SK-N-SH treated with all-trans-retinoic acid at 6 μM for 48 hours (cell line): ENCODE data around the gene POLG.

ENCODE experiments used
- ATAC-seq: fragments of 200-7000 bp; cut with Tn5 transposase; 3 replicates; pipeline ENCODE4 v1.9.1; 2020; ENCODE audit warnings: mild to moderate bottlenecking, moderate library complexity
- ARNTL ChIP-seq: fragments of 450-650 bp; formaldehyde crosslinking; IDR thresholded peaks from 2 replicates; pipeline ENCODE4 v1.5.0; 2020; ENCODE audit warnings: low read depth, mild to moderate bottlenecking, moderate library complexity, borderline replicate concordance
- BACH2 ChIP-seq: fragments of 250-450 bp; sonication (Bioruptor Pico); IDR thresholded peaks from 2 replicates; pipeline ENCODE4 v1.9.0; 2021; ENCODE audit warnings: mild to moderate bottlenecking, borderline replicate concordance
- CREB5 ChIP-seq: fragments of 250-450 bp; sonication (Bioruptor Pico); IDR thresholded peaks from 2 replicates; pipeline ENCODE4 v1.5.1; 2020; ENCODE audit warnings: low read depth, mild to moderate bottlenecking, moderate library complexity
- CSDC2 ChIP-seq: fragments of 250-450 bp; sonication (Bioruptor Pico); IDR thresholded peaks from 2 replicates; pipeline ENCODE4 v1.5.0; 2020; ENCODE audit warnings: mild to moderate bottlenecking, moderate library complexity
- ESRRG ChIP-seq: fragments of 250-450 bp; sonication (Bioruptor Pico); IDR thresholded peaks from 2 replicates; pipeline ENCODE4 v1.6.1; 2021; ENCODE audit warnings: mild to moderate bottlenecking
- GLIS3 ChIP-seq: fragments of 250-450 bp; sonication (Bioruptor Pico); IDR thresholded peaks from 2 replicates; pipeline ENCODE4 v1.5.0; 2020; ENCODE audit warnings: mild to moderate bottlenecking, moderate library complexity
- ISL1 ChIP-seq: fragments of 250-450 bp; sonication (Bioruptor Pico); IDR thresholded peaks from 2 replicates; pipeline ENCODE4 v2.1.2; 2022; ENCODE audit warnings: mild to moderate bottlenecking, moderate library complexity
- OSR1 ChIP-seq: fragments of 250-450 bp; sonication (Bioruptor Pico); IDR thresholded peaks from 2 replicates; pipeline ENCODE4 v1.8.0; 2022; ENCODE audit warnings: moderate library complexity, mild to moderate bottlenecking, inconsistent platforms
- PATZ1 ChIP-seq: fragments of 250-450 bp; sonication (Bioruptor Pico); IDR thresholded peaks from 2 replicates; pipeline ENCODE4 v1.8.0; 2020; ENCODE audit warnings: mild to moderate bottlenecking, moderate library complexity, borderline replicate concordance
- POU6F1 ChIP-seq: fragments of 250-450 bp; sonication (Bioruptor Pico); IDR thresholded peaks from 2 replicates; pipeline ENCODE4 v1.8.0; 2021; ENCODE audit warnings: low read depth, mild to moderate bottlenecking, moderate library complexity, borderline replicate concordance
- PPARA ChIP-seq: fragments of 250-450 bp; sonication (Bioruptor Pico); IDR thresholded peaks from 2 replicates; pipeline ENCODE4 v1.5.0; 2020; ENCODE audit warnings: mild to moderate bottlenecking, borderline replicate concordance
- RARB ChIP-seq: fragments of 250-450 bp; sonication (Bioruptor Pico); IDR thresholded peaks from 2 replicates; pipeline ENCODE4 v1.8.0; 2021; ENCODE audit warnings: mild to moderate bottlenecking, moderate library complexity
- SNAI2 ChIP-seq: fragments of 250-450 bp; sonication (Bioruptor Pico); IDR thresholded peaks from 2 replicates; pipeline ENCODE4 v1.5.0; 2020; ENCODE audit warnings: mild to moderate bottlenecking, moderate library complexity
- TOX ChIP-seq: fragments of 250-450 bp; sonication (Bioruptor Pico); IDR thresholded peaks from 2 replicates; pipeline ENCODE4 v1.8.0; 2021; ENCODE audit warnings: mild to moderate bottlenecking, moderate library complexity, borderline replicate concordance
- ZC3H10 ChIP-seq: fragments of 250-450 bp; sonication (Bioruptor Pico); IDR thresholded peaks from 2 replicates; pipeline ENCODE4 v1.5.1; 2021; ENCODE audit warnings: mild to moderate bottlenecking, moderate library complexity
- ZFP3 ChIP-seq: fragments of 250-450 bp; sonication (Bioruptor Pico); IDR thresholded peaks from 2 replicates; pipeline ENCODE4 v1.5.0; 2020; ENCODE audit warnings: mild to moderate bottlenecking, moderate library complexity
- ZFP30 ChIP-seq: fragments of 450-650 bp; formaldehyde crosslinking; IDR thresholded peaks from 2 replicates; pipeline ENCODE4 v1.5.0; 2022; ENCODE audit warnings: mild to moderate bottlenecking, moderate library complexity
- ZNF565 ChIP-seq: fragments of 450-650 bp; formaldehyde crosslinking; conservative IDR thresholded peaks from 2 replicates; pipeline ENCODE4 v1.5.0; 2020; ENCODE audit warnings: low read depth, mild to moderate bottlenecking, moderate library complexity
- TF ChIP-seq, protein P1 (sequence below): fragments of 250-450 bp; sonication (Bioruptor Pico); IDR thresholded peaks from 2 replicates; pipeline ENCODE4 v1.5.1; 2021; ENCODE audit warnings: mild to moderate bottlenecking, moderate library complexity
- TF ChIP-seq, protein P2 (sequence below): fragments of 250-450 bp; sonication (Bioruptor Pico); IDR thresholded peaks from 2 replicates; pipeline ENCODE4 v1.5.0; 2020; ENCODE audit warnings: mild to moderate bottlenecking, moderate library complexity

Gene POLG

DNA sequence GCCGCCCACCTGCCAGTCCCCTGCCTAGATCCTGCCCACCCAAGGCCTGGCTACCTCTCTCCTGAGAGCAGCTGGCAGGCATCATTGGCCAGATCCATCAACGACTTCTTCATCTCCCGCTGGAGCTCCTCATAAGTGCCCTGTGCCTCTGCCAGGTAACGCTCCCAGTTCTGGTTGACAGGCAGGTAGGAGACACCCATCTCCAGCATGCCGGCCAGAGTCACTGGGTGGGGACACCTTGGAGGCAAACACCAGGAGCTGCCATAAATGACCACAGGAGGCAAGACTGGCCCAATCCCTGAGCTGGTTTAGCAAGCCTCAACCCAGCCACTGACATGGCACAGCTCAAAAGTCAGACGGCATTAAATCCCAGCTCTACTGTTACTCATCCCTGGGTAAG is 7.5 kb downstream of the POLG start:
- no peak for TF ChIP-seq CREB5 (CRISPR knock-in tag)
- no peak for TF ChIP-seq ARNTL (CRISPR knock-in tag)
- no peak for TF ChIP-seq CSDC2
- no peak for TF ChIP-seq ZFP30 (CRISPR knock-in tag)
- no peak for TF ChIP-seq RARB (CRISPR knock-in tag)
- no peak for TF ChIP-seq TOX
- no peak for TF ChIP-seq POU6F1
- no peak for TF ChIP-seq ZFP3 (CRISPR knock-in tag)
- TF ChIP-seq BACH2 (CRISPR knock-in tag) = no peak
- no peak for TF ChIP-seq PPARA (CRISPR knock-in tag)
- TF ChIP-seq ESRRG (CRISPR knock-in tag) = no peak
- TF ChIP-seq, protein P1, sequence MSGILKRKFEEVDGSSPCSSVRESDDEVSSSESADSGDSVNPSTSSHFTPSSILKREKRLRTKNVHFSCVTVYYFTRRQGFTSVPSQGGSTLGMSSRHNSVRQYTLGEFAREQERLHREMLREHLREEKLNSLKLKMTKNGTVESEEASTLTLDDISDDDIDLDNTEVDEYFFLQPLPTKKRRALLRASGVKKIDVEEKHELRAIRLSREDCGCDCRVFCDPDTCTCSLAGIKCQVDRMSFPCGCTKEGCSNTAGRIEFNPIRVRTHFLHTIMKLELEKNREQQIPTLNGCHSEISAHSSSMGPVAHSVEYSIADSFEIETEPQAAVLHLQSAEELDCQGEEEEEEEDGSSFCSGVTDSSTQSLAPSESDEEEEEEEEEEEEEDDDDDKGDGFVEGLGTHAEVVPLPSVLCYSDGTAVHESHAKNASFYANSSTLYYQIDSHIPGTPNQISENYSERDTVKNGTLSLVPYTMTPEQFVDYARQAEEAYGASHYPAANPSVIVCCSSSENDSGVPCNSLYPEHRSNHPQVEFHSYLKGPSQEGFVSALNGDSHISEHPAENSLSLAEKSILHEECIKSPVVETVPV = no peak
- TF ChIP-seq GLIS3 (CRISPR knock-in tag) = no peak
- TF ChIP-seq, protein P2, sequence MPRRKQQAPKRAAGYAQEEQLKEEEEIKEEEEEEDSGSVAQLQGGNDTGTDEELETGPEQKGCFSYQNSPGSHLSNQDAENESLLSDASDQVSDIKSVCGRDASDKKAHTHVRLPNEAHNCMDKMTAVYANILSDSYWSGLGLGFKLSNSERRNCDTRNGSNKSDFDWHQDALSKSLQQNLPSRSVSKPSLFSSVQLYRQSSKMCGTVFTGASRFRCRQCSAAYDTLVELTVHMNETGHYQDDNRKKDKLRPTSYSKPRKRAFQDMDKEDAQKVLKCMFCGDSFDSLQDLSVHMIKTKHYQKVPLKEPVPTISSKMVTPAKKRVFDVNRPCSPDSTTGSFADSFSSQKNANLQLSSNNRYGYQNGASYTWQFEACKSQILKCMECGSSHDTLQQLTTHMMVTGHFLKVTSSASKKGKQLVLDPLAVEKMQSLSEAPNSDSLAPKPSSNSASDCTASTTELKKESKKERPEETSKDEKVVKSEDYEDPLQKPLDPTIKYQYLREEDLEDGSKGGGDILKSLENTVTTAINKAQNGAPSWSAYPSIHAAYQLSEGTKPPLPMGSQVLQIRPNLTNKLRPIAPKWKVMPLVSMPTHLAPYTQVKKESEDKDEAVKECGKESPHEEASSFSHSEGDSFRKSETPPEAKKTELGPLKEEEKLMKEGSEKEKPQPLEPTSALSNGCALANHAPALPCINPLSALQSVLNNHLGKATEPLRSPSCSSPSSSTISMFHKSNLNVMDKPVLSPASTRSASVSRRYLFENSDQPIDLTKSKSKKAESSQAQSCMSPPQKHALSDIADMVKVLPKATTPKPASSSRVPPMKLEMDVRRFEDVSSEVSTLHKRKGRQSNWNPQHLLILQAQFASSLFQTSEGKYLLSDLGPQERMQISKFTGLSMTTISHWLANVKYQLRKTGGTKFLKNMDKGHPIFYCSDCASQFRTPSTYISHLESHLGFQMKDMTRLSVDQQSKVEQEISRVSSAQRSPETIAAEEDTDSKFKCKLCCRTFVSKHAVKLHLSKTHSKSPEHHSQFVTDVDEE (CRISPR knock-in tag) = no peak
- no peak for TF ChIP-seq ISL1 (CRISPR knock-in tag)
- no peak for TF ChIP-seq SNAI2 (CRISPR knock-in tag)
- no peak for TF ChIP-seq ZNF565 (CRISPR knock-in tag)
- TF ChIP-seq, all 23 proteins: peak for 0
- ATAC-seq = no peak

- TF ChIP-seq BACH2 (CRISPR knock-in tag) = no peak
- no peak for TF ChIP-seq TOX
- no peak for TF ChIP-seq CSDC2
- TF ChIP-seq OSR1 (CRISPR knock-in tag) = no peak
- TF ChIP-seq PATZ1 = no peak
- TF ChIP-seq RARB (CRISPR knock-in tag) = no peak
- TF ChIP-seq ZC3H10 (CRISPR knock-in tag) = no peak
- TF ChIP-seq ISL1 (CRISPR knock-in tag) = no peak
- no peak for TF ChIP-seq ARNTL (CRISPR knock-in tag)
- TF ChIP-seq, all 23 proteins: peak for 0
- no peak for ATAC-seq
Observed at GRCh38 chr15:89326316-89326715, 8.3 kb downstream of the POLG start.

DNA sequence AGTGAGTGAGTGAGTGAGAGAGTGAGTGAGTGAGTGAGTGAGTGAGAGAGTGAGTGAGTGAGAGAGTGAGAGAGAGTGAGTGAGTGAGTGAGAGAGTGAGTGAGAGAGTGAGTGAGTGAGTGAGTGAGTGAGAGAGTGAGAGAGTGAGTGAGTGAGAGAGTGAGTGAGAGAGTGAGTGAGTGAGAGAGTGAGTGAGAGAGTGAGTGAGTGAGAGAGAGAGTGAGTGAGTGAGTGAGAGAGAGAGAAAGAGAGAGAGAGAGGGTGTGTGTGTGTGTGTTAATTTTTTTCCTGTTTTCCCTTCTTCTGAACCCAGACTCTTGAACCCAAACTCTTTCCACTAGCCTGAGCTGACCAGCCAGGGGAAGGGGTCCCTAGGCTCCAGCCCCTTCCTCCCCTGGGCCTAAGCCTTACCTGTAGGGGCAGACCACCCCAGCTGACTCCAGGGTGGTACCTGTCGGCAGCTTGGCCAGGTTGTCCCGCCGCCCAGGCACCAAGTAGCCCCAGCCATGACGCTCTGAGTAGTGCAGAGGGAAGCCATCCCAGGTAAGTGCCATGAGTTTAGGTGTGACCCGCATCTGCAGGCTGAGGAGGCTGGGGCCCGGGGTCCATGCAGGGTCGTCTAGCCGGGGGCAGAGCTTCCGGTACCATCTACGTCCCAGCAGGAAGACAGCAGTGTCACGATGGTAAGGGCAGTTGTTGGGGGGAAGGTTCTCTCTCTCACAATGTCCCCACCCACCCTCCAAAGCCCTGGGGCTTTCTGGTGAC is 9.4 kb downstream of the POLG start:
- no peak for ATAC-seq
- no peak for TF ChIP-seq ZFP30 (CRISPR knock-in tag)
- no peak for TF ChIP-seq ZFP3 (CRISPR knock-in tag)
- TF ChIP-seq, protein P2 (CRISPR knock-in tag) = no peak
- no peak for TF ChIP-seq ZC3H10 (CRISPR knock-in tag)
- TF ChIP-seq RARB (CRISPR knock-in tag) = no peak
- TF ChIP-seq PATZ1 = no peak
- no peak for TF ChIP-seq BACH2 (CRISPR knock-in tag)
- no peak for TF ChIP-seq PPARA (CRISPR knock-in tag)
- TF ChIP-seq SNAI2 (CRISPR knock-in tag) = no peak
- no peak for TF ChIP-seq ZNF565 (CRISPR knock-in tag)
